Epithelial cell of prostate (primary cell): ENCODE measurements around the gene GPX7.

Source experiments
- DNase-seq: peaks from one replicate; pipeline ENCODE4 v3.0.0-alpha.2; 2011; ENCODE audit warnings: low read depth, low spot score
- H3K27ac ChIP-seq: fragments of 450-650 bp; 2 replicates; pipeline ENCODE4 v1.5.1; 2017; ENCODE audit warnings: mild to moderate bottlenecking

GPX7 gene

GRCh38 chr1:52582116-52582696, 20.0 kb upstream of the GPX7 start:
- no peak overlapping the region for H3K27ac ChIP-seq
- DNase-seq, result no peak

DNA sequence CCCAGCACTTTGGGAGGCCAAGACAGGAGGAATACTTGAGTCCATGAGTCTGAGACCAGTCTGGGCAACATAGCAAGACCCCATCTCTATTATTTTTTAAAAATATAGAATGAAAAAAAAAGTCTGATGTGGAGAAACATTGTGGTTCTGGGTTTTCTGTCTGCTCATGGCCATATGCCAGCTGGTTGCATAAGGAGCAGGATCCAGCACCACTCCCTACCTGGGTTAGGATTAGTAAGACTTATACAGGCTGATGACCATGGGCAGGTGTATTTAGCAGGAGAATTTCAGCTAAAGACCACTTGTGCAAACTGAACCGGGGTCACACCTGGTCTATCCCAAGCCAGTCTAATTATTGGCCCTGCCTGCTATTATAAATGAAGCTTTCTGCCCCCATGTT, 16.7 kb upstream of the GPX7 start:
- no peak for DNase-seq

GRCh38 chr1:52588027-52588426, 14.1 kb upstream of the GPX7 start:
- no peak overlapping the region for H3K27ac ChIP-seq
- DNase-seq, result no peak

More for the DNA sequence above, 16.7 kb upstream of the GPX7 start:
- H3K27ac ChIP-seq, result no peak overlapping the region

- H3K27ac ChIP-seq, result no peak overlapping the region
- no peak for DNase-seq
Observed at GRCh38 chr1:52588535-52588934, 13.6 kb upstream of the GPX7 start.

DNA sequence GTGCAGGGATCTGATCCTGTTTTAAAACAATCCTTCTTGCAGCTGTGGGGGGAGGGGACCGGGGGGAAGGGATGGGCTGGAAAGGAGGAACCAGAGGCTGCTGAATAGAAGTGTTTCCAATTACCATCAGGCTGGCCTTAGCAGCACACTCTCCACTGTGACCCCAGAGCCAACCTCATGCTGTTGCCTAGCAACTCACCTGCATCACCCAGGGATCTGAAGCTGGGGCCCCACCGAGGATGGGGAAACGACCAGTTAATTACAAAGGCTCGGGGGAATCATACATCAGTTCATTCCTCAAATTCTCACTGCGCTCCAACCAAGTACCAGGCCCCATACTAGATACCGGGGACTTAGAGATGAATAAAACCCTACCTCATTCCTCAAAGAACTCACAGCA, 11.9 kb upstream of the GPX7 start:
- no peak for DNase-seq
- H3K27ac ChIP-seq, result no peak overlapping the region

DNA sequence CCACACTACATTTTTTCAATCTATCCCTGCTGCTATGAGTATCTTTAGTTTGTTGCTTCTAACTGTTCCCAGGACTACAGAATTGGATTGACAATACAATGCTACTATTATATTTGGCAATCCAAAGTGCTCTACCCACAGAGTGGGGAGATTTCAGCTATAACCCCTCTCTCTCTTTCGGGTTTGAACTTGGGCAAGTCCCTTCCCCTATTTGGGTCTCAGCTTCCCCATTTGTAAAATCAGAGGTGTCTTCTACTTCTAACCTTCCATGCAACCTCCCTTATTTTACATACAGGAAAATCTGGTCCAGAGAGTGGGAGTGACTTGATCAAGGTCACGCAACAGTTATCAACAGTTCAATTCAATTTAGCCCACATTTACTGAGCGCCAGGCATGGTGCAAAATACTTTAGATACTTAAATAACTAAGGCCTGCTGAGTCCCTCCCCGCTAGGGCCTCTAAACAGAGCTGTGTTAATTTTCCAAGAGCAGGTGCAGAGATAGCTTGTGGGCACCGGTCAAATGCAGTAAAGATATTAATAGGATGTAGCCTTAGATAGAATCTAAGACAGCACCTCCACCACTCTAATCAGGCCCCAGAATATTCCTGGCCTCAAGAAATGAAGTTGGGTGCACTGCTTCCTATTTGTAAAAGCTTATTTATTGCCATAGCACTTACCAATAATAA, 9.4 kb upstream of the GPX7 start:
- H3K27ac ChIP-seq, result no peak overlapping the region
- DNase-seq, result no peak

- DNase-seq, result no peak
- H3K27ac ChIP-seq, result no peak overlapping the region
Observed at GRCh38 chr1:52593495-52593894, 8.7 kb upstream of the GPX7 start.

GRCh38 chr1:52595061-52595460, 7.1 kb upstream of the GPX7 start:
- no peak overlapping the region for H3K27ac ChIP-seq
- no peak for DNase-seq

DNA sequence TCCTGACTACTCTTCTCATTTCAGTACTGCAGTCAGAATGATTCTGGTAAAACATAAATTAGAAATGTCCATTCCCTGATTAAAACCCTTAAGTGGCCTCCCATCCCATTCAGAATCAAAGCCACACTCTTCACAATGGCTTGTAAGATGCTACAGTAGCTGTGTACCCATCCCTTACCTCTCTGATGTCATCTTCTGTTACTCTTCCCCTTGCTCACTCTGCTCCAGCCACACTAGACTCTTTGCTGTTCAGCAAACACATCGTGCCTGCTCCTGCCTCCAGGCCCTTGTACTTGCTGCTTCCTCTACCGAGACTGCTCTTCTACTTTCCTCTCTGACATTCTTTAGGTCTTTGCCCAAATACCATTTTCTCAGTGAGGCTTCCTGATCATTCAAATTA, 4.3 kb upstream of the GPX7 start:
- no peak for DNase-seq
- H3K27ac ChIP-seq, result no peak overlapping the region

- H3K27ac ChIP-seq, result no peak overlapping the region
- no peak for DNase-seq
Observed at GRCh38 chr1:52598729-52599128, 3.4 kb upstream of the GPX7 start.

GRCh38 chr1:52599236-52599635, 2.9 kb upstream of the GPX7 start:
- no peak overlapping the region for H3K27ac ChIP-seq
- DNase-seq, result no peak

GRCh38 chr1:52600533-52601179, 1.5 kb upstream of the GPX7 start:
- no peak overlapping the region for H3K27ac ChIP-seq
- no peak for DNase-seq

- no peak for DNase-seq
- H3K27ac ChIP-seq, result no peak overlapping the region
Observed at GRCh38 chr1:52601519-52601918, 652 bp upstream of the GPX7 start.

- no peak overlapping the region for H3K27ac ChIP-seq
- DNase-seq, result no peak
Observed at GRCh38 chr1:52602856-52603600, 857 bp downstream of the GPX7 start.

DNA sequence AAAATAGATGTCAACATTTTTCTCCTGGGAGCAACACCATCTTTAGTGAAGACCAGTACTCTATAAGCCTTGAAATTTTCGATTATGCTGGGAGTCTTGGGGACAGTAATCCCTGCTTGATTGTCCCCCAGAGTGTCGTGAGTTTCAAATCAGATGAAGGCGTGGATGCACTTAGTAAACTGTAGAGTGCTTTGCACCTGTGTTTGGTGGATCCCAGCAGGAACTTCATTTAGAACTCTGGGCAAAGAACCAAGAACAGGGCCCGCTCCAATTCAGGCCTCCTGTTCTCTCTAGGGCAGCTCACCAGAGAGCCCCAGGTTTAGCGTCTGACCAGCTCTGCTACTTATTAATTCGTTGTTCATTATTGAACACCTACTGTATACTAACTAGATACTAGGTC, 1.5 kb downstream of the GPX7 start:
- no peak for DNase-seq
- peak overlapping the region; percentile 20 for H3K27ac ChIP-seq

DNA sequence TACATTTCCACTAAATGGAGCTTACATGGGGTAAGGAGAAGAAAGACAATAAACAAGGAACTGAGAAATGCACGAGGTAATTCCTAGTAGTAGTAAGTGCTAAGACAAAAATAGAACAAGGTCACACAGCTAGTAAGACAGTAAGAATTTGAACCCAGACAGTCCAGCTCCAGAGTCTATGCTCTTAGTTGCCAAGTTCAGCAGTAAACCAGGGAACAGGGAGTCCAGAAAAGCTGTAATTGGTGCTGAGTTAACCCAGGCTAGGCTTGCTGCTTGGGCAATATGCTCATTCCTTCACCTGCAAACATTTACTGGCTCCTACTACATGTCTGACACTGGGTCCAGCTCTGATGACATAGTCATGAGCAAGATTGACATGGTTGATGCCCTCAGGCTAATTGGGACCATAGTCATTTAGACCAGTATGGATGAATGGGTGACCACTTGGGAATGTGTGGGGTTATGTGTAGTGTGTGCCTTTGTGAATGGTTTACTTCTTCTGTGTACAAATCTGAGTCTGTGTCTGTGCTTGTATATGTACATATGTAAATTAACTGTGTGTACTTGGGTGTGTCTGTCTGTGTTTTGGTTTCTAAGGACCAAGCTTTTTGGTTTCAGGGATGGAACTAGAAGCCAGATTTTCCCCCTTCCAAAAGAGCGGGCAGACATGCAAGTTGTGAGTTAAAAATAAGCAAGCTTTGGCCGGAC, 2.0 kb downstream of the GPX7 start:
- H3K27ac ChIP-seq, result peak overlapping the region; percentile 20
- peak; percentile 45 for DNase-seq

GRCh38 chr1:52613636-52614373, 11.6 kb downstream of the GPX7 start:
- H3K27ac ChIP-seq, result no peak overlapping the region
- DNase-seq, result no peak

DNA sequence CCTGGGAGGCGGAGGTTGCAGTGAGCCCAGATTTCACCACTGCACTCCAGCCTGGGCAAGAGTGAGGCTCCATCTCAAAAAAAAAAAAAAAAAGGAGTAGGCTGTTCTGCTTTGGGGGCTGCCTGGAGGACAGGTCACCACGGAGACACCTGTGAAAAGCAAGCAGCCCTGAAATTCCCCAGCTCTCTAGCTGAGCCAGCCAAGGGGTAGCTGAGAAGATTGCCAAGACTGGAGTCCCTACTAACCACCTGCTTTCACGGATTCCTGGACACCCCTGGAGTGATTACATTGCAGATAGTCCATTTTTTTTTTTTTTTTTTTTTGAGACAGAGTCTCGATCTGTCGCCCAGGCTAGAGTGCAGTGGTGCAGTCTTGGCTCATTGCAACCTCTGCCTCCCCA, 12.5 kb downstream of the GPX7 start:
- no peak for DNase-seq
- H3K27ac ChIP-seq, result no peak overlapping the region

GRCh38 chr1:52615489-52616042, 13.4 kb downstream of the GPX7 start:
- no peak overlapping the region for H3K27ac ChIP-seq
- DNase-seq, result no peak

DNA sequence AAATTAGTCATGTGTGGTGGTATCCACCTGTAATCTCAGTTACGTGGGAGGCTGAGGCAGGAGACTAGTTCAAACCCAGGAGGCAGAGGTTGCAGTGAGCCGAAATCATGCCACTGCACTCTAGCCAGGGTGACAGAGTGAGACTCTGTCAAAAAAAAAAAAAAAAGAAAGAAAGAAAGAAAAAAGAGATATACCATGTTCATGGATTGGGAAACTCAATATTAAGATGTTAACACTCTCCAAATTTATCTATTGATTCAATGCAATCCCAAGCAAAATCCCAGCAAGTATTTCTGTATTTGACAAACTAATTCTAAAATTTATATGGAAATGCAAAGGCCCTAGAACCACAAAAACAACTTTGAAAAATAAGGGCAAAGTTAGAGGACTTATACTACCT, 19.8 kb downstream of the GPX7 start:
- no peak overlapping the region for H3K27ac ChIP-seq
- no peak for DNase-seq
